GM12892 (cell line): Measurements from ENCODE around the gene INTU.

ENCODE experiments used
- POLR2A ChIP-seq: IDR thresholded peaks from 2 replicates; pipeline ENCODE4 v1.6.1; 2011; ENCODE audit warnings: low read depth, low read length, control low read depth
- TAF1 ChIP-seq: IDR thresholded peaks from 2 replicates; pipeline ENCODE4 v1.6.1; 2011; ENCODE audit warnings: low read depth, mild to moderate bottlenecking, control low read depth, low read length, borderline replicate concordance

DNA sequence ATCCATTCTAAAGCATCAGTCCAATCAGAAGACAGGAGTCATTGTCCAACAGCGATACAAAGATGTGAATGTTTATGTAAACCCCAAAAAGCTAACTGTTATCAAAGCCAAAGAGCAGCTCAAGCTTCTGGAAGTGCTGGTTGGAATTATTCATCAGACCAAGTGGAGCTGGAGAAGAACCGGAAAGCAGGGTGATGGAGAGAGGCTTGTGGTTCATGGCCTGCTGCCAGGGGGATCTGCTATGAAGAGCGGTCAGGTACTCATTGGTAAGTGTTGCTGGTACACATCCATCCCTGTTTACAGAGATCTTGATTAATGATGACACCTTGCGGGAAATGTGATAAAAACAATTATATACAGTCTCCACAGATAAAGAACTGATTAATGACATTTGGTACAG, 11.0 kb downstream of the INTU start:
- TF ChIP-seq POLR2A (no peak), TAF1 (no peak)
